Measurements from ENCODE around the gene SLC30A2.

Gene SLC30A2

GRCh38 chr1:26035203-26035958 lies 10.5 kb downstream of the SLC30A2 start (continued):
- TF ChIP-seq ZNF138 (tag by site-specific recombination; IDR thresholded peaks at IDR 0.05; ENCODE audit: borderline replicate concordance) (no peak), ZSCAN5A (tag by site-specific recombination; IDR thresholded peaks at IDR 0.05) (no peak), ZNF792 (tag by site-specific recombination; IDR thresholded peaks at IDR 0.05) (no peak), ZNF404 (tag by site-specific recombination; IDR thresholded peaks at IDR 0.05) (no peak), ZNF423 (tag by site-specific recombination; IDR thresholded peaks at IDR 0.05) (peak; percentile 93), REPIN1 (tag by site-specific recombination; IDR thresholded peaks at IDR 0.05; ENCODE audit: low read depth) (no peak), IKZF3 (tag by site-specific recombination; IDR thresholded peaks at IDR 0.05) (no peak), ZNF555 (tag by site-specific recombination; conservative IDR thresholded peaks at IDR 0.05) (no peak), GLIS1 (tag by site-specific recombination; IDR thresholded peaks at IDR 0.05) (peak; percentile 97), ZNF664 (tag by site-specific recombination; IDR thresholded peaks at IDR 0.05) (no peak), ZNF37A (tag by site-specific recombination; IDR thresholded peaks at IDR 0.05) (no peak), SCRT1 (tag by site-specific recombination; IDR thresholded peaks at IDR 0.05; ENCODE audit: borderline replicate concordance) (no peak), ZNF585B (tag by site-specific recombination; IDR thresholded peaks at IDR 0.05) (no peak), ZNF560 (tag by site-specific recombination; IDR thresholded peaks at IDR 0.05; ENCODE audit: borderline replicate concordance) (no peak), KLF9 (tag by site-specific recombination; IDR thresholded peaks at IDR 0.05; ENCODE audit: low read depth) (peak; percentile 81; the same call in 1 of the 2 replicates), ZNF169 (tag by site-specific recombination; IDR thresholded peaks at IDR 0.05) (no peak), YY2 (tag by site-specific recombination; IDR thresholded peaks at IDR 0.05) (no peak), ZNF433 (tag by site-specific recombination; IDR thresholded peaks at IDR 0.05; ENCODE audit: low read depth) (no peak), KLF1 (tag by site-specific recombination; IDR thresholded peaks at IDR 0.05) (no peak; the same call in 1 of the 2 replicates), ZBTB7A (tag by site-specific recombination; IDR thresholded peaks at IDR 0.05; ENCODE audit: low read depth) (peak; percentile 39; the same call in 1 of the 2 replicates), ZNF366 (tag by site-specific recombination; conservative IDR thresholded peaks at IDR 0.05) (peak; percentile 77), CTCF (tag by site-specific recombination; IDR thresholded peaks at IDR 0.05) (peak; percentile 77; the same call in 1 of the 2 replicates), MEIS1 (CRISPR knock-in tag; IDR thresholded peaks at IDR 0.05; ENCODE audit: borderline replicate concordance) (no peak), ZNF747 (tag by site-specific recombination; IDR thresholded peaks at IDR 0.05) (no peak), BCL11A (tag by site-specific recombination; IDR thresholded peaks at IDR 0.05; ENCODE audit: low read depth) (no peak), SCRT2 (tag by site-specific recombination; IDR thresholded peaks at IDR 0.05) (no peak), ZXDB (tag by site-specific recombination; IDR thresholded peaks at IDR 0.05) (peak; percentile 61; the same call in 1 of the 2 replicates), ZBTB21 (tag by site-specific recombination; IDR thresholded peaks at IDR 0.05) (0 out of 2 replicates have a peak, but pooled peaks have one; percentile 17), ZNF529 (tag by site-specific recombination; IDR thresholded peaks at IDR 0.05; ENCODE audit: insufficient replicate concordance) (no peak), KLF8 (tag by site-specific recombination; IDR thresholded peaks at IDR 0.05) (peak; percentile 84; the same call in 1 of the 2 replicates), ZNF785 (tag by site-specific recombination; IDR thresholded peaks at IDR 0.05) (no peak)
- TF ChIP-seq, protein P1, sequence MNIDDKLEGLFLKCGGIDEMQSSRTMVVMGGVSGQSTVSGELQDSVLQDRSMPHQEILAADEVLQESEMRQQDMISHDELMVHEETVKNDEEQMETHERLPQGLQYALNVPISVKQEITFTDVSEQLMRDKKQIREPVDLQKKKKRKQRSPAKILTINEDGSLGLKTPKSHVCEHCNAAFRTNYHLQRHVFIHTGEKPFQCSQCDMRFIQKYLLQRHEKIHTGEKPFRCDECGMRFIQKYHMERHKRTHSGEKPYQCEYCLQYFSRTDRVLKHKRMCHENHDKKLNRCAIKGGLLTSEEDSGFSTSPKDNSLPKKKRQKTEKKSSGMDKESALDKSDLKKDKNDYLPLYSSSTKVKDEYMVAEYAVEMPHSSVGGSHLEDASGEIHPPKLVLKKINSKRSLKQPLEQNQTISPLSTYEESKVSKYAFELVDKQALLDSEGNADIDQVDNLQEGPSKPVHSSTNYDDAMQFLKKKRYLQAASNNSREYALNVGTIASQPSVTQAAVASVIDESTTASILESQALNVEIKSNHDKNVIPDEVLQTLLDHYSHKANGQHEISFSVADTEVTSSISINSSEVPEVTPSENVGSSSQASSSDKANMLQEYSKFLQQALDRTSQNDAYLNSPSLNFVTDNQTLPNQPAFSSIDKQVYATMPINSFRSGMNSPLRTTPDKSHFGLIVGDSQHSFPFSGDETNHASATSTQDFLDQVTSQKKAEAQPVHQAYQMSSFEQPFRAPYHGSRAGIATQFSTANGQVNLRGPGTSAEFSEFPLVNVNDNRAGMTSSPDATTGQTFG (tag by site-specific recombination; IDR thresholded peaks at IDR 0.05; ENCODE audit: borderline replicate concordance), result no peak
- TF ChIP-seq, protein P2, sequence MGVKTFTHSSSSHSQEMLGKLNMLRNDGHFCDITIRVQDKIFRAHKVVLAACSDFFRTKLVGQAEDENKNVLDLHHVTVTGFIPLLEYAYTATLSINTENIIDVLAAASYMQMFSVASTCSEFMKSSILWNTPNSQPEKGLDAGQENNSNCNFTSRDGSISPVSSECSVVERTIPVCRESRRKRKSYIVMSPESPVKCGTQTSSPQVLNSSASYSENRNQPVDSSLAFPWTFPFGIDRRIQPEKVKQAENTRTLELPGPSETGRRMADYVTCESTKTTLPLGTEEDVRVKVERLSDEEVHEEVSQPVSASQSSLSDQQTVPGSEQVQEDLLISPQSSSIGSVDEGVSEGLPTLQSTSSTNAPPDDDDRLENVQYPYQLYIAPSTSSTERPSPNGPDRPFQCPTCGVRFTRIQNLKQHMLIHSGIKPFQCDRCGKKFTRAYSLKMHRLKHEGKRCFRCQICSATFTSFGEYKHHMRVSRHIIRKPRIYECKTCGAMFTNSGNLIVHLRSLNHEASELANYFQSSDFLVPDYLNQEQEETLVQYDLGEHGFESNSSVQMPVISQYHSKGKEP (tag by site-specific recombination; IDR thresholded peaks at IDR 0.05), result no peak
